ENCODE results near the gene HES7. TPM values are rescaled to one million over a fixed set of nuclear protein-coding genes. Genes with fewer than 3 reads are reported as not detected.
A peak's percentile ranks its signal among the peaks of the same experiment; 100 is the strongest.

Gene HES7
- total and polyA plus RNA-seq, 8 donors, result 0.58 to 0.92 TPM; not detected in 6

GRCh38 chr17:8138672-8139371, 14.9 kb upstream of the HES7 start:
- intact Hi-C loops (cut with DNase I; ENCODE audit: low total_unique reads), result no loop called here
- H3K27me3 ChIP-seq, result no peaks in the 10 kb centered on the region
- H3K27ac ChIP-seq, result peak overlapping the region; percentile 85 to 100 (median 87)
- peak overlapping the region; percentile 9 to 31 (median 18) for H3K4me3 ChIP-seq
- TF ChIP-seq POLR2AphosphoS5 (IDR thresholded peaks at IDR 0.05), result peak; percentile 74 to 93 (median 88)
- no peak for TF ChIP-seq EP300 (IDR thresholded peaks at IDR 0.05)
- no peak for TF ChIP-seq POLR2A (IDR thresholded peaks at IDR 0.05)
- peak in 5 of 7 experiments; percentile 68 to 93 (median 88) for TF ChIP-seq CTCF (IDR thresholded peaks at IDR 0.05)
- DNase-seq, result peak; percentile 96 to 98
- 0 to 2% (median 1%) methylated on average over 45 to 46 of the region's 46 CpGs for WGBS, 5 donors
- H3K9me3 ChIP-seq, result no peaks in the 10 kb centered on the region
- H3K4me1 ChIP-seq, result peaks cover 22 to 60% (median 39%) of the 10 kb centered on the region in 4 donors
- H3K36me3 ChIP-seq, result peaks cover 44 to 46% (median 46%) of the 10 kb centered on the region in 4 donors

GRCh38 chr17:8138374-8138671, 14.4 kb upstream of the HES7 start:
- H3K4me3 ChIP-seq, result peak overlapping the region in 3 of 4 donors; percentile 9 to 31 (median 23)
- H3K36me3 ChIP-seq, result peaks cover 39 to 41% (median 41%) of the 10 kb centered on the region in 4 donors
- 0 to 2% (median 1%) methylated on average over 7 of the region's 7 CpGs for WGBS, 5 donors
- no peaks in the 10 kb centered on the region for H3K27me3 ChIP-seq
- intact Hi-C loops (cut with DNase I; ENCODE audit: low total_unique reads), result no loop called here
- peaks cover 22 to 56% (median 39%) of the 10 kb centered on the region in 4 donors for H3K4me1 ChIP-seq
- no peak for DNase-seq
- H3K9me3 ChIP-seq, result no peaks in the 10 kb centered on the region
- H3K27ac ChIP-seq, result peak overlapping the region; percentile 85 to 100 (median 87)
- no peak for TF ChIP-seq POLR2A (IDR thresholded peaks at IDR 0.05)
- no peak for TF ChIP-seq CTCF (IDR thresholded peaks at IDR 0.05)
- no peak for TF ChIP-seq EP300 (IDR thresholded peaks at IDR 0.05)

GRCh38 chr17:8137645-8138373, 13.9 kb upstream of the HES7 start:
- Histone ChIP-seq H3K9me3 (no peaks in the 10 kb centered on the region), H3K27ac (peak overlapping the region in 4 of 5 donors; percentile 85 to 100 (median 90)), H3K36me3 (peaks cover 34 to 36% (median 36%) of the 10 kb centered on the region in 4 donors), H3K4me3 (peak overlapping the region in 2 of 4 donors; percentile 9 to 31), H3K27me3 (no peaks in the 10 kb centered on the region), H3K4me1 (peaks cover 22 to 51% (median 37%) of the 10 kb centered on the region in 4 donors)
- TF ChIP-seq CTCF (IDR thresholded peaks at IDR 0.05) (no peak), POLR2A (IDR thresholded peaks at IDR 0.05) (no peak), EP300 (IDR thresholded peaks at IDR 0.05) (no peak), POLR2AphosphoS5 (IDR thresholded peaks at IDR 0.05) (no peak)
- DNase-seq, result peak in 1 of 2 donors; percentile 44
- intact Hi-C loops (cut with DNase I; ENCODE audit: low total_unique reads), result no loop called here
- 23 to 32% (median 30%) methylated on average over 21 of the region's 21 CpGs for WGBS, 5 donors

- no peak for DNase-seq
- Histone ChIP-seq H3K27ac (no peak overlapping the region), H3K4me1 (peaks cover 8 to 14% (median 12%) of the 10 kb centered on the region in 4 donors), H3K27me3 (peaks cover 0 to 27% (median 0%) of the 10 kb centered on the region in 3 donors), H3K9me3 (no peaks in the 10 kb centered on the region), H3K4me3 (no peak overlapping the region), H3K36me3 (no peaks in the 10 kb centered on the region)
- WGBS, 5 donors, result 68 to 95% (median 84%) methylated on average over 4 of the region's 4 CpGs
- TF ChIP-seq EP300 (IDR thresholded peaks at IDR 0.05), result no peak
- TF ChIP-seq POLR2AphosphoS5 (IDR thresholded peaks at IDR 0.05), result no peak
- intact Hi-C loops (cut with DNase I; ENCODE audit: low total_unique reads), result no loop called here
Measured at GRCh38 chr17:8133941-8134340, 10.0 kb upstream of the HES7 start.

Data from stomach (tissue), 9 donors.